ENCODE measurements around the gene SLC9C1.

SLC9C1 gene

DNA sequence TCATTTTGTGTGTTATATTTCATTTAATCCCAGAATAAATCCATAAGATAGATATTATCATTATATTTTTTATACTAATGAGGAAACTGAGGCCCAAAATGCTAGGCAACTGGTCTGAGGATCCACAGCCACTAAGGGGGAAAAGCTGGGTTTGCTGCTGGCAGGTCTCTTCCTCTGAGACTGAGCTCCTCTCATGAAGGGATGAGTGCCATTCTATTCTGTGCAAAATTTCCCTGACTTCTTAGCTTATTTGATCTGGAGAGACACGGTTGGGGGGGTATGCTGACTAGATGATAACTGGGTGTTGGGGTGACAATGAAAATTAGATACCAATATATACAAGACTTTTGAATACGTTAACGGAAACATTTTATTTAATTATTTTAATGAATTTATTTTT lies 162.9 kb downstream of the SLC9C1 start:
- no peak for DNase-seq (ENCODE audit: low read depth)

DNA sequence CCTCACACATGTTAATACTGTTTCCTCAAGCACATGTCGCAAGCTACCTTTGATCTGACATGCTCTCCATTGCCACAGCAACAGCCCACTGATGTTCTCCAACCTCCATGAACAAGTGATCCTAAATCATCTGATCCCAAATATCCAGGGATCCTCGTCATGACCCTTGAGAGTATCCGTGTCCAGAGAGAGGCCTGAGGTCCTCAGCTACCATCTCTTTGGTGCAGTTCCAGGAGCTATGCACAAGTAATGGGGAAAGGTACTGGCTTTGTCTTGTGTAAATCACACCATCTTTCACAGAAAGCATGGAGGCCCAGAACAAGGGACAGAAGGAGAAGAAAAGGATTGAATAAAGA lies 163.4 kb downstream of the SLC9C1 start:
- DNase-seq (ENCODE audit: low read depth), result no peak

DNA sequence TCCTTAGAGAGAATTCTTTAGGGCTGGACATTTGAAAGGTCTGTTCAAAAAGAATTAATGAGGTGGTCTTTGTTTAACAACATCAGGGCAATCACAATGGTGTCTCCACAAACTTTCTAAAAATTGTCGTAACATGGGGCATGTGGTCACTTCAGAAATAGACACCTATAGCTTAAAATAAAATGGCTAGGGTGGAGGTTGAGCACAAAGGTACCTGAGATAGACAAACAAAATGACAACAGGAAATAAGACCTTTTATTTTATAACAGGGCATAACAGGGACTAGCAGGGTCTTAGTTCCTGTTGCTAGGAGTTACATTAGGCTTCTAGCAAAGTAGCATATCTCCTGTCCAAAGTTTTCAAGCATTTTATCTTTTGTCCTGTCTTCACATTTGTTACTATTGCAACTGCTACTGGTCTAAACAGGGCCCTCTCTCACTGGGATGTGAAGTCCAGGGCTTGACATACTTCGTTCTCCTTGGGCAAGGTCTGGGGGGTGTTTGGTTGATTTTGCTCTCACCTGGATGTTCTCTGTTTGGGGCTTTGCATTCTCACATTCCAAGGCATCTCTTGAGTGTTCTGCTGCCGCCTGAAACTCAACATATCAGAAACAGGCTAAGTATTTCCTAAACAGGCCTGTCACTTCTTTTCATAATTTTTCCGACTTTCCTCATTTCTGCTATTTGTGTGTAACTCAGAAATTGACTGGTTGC lies 163.9 kb downstream of the SLC9C1 start:
- DNase-seq (ENCODE audit: low read depth), result no peak

DNA sequence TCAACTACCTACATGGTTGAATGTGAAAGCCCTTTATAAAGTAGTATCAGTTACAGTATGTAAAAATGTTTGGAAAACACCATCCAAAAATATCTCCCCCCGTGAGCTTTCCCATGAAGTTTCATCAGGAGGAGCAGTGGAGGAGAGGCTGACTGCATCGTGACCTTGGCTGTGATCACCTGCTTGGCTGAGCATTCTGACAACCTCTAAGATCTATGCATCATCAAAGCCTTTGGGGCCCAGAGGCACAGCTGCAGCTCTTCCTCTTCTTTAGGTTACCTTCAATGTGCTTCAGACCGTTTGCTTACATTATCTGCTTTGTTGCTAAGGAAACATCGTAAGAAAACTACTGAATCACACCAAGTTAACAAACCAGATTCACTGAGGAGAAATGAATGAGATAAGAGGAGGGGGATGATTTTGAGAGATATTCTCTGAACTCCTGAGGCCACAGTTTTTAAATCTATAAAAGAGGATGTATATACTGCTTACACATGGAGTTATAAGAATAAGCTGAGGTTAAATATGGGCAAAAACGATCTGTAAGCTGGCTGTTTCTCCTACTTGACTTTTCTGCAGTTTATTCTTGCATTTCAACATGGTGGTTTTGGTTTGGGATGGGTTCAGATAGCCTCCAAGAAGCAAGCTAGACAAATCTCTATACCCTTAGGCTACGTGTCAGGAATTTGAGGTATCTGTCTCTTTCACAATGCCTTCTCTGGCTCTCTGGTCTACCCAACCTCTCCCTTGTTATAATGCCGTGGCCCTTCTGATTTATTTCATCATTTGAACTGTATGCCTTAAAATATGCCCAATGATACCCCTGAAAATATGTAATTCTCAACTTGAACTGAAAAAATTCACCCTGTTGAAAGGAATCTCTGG lies 164.9 kb downstream of the SLC9C1 start:
- peak; percentile 33 for DNase-seq (ENCODE audit: low read depth)

DNA sequence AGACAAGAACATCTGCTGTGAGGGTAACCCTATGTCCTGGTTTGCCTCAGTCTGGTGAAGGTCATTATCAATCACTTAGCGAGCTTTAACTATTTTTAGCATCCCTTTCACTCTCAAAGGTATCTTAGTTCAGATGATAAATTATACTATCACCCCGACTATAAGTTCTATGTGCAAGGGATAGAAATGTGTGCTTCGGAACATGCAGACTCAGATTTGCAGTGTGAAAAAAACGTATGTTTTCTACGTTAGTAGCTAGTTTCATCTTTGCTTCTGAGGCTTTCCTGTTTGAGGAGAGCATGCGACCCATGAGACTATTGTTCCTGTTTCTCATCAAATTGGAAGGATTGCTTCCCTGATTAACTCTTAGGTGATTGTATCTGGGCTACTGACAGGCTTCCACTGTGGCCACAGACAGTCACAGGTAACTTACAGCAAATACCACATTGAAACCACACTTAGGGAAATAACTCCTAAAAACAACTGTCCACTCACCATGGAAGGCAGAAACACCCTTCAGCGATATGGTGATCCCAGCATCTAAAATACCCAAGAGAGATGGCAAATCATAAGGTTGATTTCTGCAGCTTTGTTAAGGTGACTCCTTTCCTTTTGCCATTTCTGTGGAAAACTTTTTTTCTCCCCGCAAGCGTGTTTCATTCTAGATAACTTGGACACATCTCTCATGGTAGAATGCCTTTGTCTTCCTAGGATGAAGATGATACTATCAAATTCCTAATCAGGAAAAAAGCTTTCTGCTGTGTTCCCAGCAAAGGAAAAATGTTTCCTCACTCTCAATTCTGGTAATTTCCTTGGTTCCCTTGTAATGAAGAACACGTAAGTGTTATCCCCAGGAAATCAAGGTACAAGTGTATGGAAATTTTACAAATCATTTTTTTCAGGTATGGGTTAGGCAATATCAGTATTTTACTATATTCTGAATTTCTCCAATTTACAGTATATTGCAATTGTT lies 166.2 kb downstream of the SLC9C1 start:
- DNase-seq (ENCODE audit: low read depth), result no peak

DNA sequence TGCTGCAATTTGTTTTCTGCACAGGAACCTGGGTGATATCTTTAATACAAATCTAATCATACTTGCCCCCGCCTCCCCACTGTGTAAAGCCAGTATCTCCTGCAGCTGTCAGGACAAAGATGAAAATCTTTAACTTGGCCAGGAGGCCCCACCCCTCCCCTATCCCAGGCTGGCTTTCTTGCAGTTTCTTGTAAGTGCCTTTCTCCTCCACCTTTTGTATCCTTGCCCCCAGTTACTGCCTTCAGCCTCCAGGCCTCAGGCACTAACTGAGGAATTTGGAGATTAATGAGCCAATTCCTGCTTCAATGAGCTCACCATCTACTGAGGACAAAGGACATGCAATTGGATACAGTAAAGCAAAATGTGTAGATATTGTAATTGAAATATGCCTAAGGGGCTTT lies 167.5 kb downstream of the SLC9C1 start:
- DNase-seq (ENCODE audit: low read depth), result no peak

DNA sequence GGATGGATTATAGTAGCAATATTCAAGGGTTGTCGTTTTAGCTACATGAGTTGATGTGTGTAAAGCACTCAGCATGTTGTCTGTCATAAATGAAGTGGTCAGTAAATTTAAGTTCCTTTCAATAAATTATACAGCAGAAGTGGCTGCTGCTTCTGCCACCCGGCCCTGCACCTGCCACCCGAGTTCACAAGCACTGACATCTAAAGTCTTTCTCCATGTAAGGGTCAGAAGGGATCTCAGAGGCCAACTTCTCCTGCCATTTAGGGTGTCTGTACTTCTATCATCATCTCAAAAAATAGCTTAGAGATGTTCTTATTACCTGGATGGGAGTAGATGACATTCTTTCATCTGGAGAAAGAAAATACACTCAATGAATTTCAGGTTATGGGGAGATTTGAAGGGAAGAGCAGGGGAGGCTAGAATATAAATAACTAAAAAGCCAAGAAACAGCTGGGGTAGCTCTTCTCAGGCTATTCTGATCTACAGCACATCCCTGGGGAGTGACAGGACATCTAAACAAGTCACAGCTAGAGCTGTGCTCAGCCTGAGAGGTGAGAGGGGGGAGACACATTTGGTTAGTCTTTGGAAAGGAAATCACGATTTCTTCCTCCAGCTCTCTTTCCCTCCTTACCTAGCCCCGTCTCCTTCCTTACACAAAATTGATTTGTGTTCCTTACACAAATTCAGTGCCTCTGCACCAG lies 169.0 kb downstream of the SLC9C1 start:
- no peak for DNase-seq (ENCODE audit: low read depth)

DNA sequence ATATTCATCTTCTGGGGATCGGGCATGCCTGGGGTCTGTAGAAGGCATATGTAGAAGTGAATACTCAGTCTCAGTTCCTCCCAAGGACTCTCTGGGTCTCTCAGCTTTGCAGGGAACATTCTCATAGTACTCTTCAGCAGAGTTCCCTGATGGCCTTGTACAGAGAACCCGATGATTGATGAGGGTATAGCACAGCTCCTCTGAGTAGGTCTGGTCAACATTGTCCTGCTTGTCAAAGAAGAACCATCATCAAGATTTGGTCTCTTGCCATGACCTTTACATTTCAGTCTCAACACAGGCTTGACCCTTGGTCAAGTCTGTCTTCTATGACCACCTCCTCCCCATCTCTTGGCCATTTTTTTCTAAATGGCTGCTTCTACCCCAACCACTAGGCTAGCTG lies 170.5 kb downstream of the SLC9C1 start:
- DNase-seq (ENCODE audit: low read depth), result no peak

DNA sequence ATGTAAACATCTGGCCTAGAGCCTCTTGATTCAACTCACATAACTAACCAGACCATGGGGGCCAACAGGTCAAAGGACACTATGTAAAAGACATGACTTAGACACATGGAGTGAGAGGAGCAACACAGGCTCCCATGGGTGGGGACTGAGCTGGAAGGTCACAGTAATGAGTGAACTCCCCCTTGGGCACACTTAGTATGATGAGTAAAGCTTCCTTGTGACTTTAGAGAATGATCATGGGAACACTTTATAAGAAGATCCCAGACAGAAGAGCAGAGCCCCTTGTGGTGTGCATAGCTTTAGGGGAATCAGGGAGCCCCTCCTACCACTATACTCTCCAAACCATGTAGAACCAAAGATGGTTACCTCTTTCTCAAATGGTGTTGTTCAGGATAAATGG lies 171.1 kb downstream of the SLC9C1 start:
- no peak for DNase-seq (ENCODE audit: low read depth)

DNA sequence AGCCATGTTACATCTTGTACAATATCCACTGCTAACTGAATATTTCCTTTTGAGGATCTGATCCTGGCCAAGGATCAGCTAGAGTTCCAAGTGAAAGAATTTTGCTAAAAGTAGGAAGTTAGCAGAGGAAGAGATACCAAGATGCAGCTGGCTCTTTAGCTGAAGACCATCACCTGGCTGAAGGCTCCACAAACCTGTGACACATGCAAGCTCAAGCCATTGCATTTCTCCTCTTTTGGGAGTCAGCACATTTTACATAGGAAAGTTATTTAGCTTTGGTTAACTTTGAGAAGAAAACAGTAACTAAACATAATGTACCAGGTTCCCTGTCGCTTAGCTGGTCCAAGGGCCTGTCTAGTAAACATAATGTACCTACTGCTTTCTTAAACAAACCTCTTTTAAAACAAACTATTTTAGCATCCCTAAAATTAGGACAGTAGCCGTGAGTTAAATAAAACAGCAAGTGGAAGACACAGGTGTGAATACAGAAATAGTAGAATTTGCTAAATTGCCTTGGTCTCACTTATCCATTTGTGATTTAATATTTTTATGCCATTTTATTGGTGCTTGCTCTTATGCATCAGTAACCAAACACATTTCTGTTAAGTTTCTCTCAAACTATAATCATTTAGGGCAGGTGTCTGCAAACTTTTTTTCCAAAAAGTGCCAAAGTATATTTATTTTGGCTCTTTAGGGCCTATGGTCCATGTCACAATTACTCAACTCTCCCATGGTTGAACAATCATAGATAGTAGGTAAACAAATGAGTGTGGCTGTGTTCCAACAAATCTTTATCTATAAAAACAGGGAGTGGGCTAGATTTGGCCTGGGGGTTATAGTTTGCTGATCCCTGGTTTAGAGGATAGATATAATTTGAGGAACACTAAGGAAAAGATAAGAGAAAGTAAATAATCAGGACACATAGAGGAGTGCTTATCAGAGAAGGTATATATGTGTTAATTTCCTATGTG lies 172.2 kb downstream of the SLC9C1 start:
- no peak for DNase-seq (ENCODE audit: low read depth)

DNA sequence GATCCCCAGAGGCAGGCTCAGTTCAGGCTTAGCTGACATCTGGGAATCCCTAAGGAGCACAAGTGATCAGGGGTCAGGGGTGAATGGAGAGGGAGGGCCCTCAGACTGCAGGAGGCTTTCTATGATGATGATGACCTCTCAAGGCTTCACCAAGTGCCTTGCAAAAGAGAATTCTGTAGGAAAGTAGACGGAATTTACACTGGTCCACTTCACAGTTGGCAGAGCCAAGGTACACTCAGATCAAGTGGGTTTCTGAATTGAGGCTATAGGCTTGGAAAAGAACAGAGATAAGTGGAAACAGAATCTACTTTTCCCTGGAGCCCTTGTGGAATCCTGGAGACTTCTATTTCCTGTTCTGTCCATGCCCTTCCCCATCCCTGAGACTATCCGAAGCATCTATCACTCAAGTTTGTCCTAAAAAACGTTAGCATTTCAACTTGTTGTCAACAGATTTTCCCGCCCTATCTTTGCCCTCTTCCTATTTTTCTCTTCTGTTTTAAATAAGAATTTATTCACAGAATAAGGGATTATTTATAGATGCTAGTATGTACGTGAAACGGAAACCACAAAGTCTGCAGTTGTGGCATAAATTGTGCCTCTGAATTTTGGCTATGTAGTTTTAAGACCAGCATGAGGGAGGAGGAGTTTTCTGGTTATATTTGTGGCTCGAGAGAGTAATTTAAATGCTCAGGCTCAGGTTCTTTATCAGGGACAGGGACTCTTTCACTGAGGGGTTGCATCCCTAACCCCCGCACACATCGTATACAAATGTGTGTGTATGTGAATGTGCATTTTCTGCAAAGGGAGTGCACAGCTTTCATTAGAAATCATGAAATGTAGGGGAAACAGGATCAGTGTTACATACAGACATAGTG lies 173.8 kb downstream of the SLC9C1 start:
- no peak for DNase-seq (ENCODE audit: low read depth)

DNA sequence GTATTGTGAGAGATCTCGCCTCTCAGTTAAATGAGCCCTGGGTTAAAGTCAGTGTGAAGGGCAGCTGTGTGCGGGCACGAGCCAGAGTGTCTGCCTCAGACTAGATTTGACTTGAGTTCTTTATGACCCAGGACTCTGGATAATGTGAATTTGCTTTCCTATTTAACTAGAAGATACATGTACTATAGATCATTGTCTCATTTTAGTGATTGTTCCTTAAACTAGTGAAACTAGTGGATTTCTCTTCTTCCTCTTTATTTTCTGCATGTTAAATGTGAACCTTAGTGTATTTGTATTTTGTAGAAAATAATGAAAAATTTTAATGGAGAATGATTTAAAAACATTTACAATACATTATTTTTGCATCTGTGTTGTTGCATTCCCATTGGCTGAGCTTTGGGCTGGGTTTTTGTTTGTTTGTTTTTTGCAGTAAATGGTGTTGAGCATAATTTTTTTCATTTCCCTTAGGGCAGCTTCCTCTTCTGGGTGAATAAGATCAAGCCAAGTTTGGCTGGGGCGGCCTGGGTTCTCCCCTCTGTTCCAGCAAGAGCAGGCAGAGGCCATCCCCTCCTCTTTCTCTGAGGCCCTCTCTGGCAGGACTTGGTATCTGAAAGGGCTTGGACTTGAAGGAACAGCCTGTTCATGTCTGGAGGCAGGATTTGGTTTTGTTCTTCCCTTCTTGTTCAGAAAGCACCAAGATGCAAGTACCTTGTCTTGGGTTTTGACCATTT lies 176.0 kb downstream of the SLC9C1 start:
- no peak for DNase-seq (ENCODE audit: low read depth)

DNA sequence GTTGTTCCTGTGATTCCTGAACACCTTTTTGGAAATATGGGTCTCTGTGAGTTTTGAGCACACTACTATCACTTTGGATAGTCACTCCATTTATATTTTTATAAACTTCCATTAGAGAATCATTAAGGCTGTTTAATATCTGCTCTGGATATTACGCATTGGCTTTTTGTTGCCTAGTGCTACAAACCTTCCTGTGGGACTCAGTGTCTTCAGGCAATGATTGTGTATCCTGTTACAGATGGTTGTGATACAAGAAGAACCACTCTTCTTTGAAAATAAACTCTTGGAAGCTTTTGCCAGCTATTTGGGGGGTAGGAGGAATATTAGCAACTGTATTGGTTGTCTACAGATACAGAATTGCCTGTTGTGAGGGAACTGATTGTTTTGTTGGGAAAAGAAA lies 176.6 kb downstream of the SLC9C1 start:
- DNase-seq (ENCODE audit: low read depth), result no peak

DNA sequence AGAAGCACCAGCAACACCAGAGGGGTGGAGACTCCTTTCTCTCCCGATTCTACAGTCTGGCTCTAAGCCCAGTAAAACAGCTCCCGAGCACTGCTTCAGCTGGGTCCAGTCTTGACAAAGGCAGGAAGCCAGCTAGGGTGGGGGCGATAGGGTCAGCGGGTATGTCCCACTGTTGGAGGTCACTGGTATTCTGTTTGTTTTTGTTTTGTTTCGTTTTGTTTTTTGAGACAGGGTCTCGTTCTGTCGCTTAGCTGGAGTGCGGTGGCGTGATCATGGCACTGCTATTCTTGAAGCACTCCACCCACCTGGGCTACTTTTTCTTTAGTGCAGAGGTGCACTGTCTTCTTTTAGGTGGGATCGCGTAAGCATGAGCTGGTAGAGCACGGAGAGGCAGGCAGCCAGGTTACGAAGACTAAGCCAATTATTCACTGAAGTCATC lies 177.2 kb downstream of the SLC9C1 start:
- DNase-seq (ENCODE audit: low read depth), result no peak

DNA sequence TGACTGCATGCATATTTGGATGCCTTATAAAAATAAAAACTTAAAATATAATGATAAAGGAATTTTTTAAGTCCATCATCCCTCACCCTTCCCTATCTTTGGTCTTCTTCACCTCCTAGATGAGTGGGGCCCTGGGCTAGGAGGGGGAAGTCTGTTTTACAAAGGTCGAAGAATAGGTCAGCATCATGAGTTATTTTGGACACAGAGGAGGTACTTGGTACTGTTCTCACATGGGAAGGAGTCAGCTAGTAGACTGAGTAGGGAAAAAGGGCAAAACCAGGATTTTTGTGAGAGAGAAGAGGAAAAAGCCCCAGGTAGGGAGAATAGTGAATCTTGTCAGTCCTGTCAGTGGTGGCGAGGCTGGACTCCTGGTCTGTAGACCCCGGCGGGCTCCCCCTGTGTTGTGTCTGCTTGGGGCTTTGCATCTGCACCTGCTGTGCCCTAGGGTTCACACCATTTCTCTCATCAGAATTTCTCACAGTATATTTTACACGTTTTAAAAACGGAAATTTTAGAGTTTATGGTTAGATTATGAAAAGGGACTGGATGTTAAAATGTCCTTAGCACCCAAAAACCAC lies 178.1 kb downstream of the SLC9C1 start:
- DNase-seq (ENCODE audit: low read depth), result no peak

DNA sequence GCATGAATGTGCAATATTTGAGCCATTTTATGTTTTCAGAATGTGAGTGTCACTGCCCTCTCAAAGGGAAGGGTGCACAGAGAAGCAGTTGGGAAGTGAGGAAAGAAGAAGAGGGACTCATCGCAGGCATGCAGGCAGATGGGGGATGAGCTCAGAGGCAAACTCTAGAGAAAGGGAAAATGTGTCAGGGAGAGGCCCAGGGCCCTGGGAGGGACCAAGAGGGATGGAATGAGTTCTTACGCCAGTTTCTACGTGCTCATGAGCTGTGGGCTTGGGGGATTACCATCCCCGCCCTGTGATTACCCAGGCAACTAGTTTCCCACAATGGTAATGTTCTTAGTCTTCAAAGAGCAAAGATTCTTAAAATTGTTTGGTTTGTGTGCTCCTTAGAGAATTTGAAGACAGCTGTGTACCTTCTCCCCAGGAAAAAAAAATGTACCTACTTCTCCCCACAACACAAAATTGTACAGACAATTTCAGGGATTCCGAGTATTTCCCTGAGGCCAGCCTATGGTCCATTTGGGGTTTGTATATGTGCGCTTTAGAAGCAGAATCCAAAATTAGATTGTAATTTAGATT lies 178.8 kb downstream of the SLC9C1 start:
- DNase-seq (ENCODE audit: low read depth), result no peak

DNA sequence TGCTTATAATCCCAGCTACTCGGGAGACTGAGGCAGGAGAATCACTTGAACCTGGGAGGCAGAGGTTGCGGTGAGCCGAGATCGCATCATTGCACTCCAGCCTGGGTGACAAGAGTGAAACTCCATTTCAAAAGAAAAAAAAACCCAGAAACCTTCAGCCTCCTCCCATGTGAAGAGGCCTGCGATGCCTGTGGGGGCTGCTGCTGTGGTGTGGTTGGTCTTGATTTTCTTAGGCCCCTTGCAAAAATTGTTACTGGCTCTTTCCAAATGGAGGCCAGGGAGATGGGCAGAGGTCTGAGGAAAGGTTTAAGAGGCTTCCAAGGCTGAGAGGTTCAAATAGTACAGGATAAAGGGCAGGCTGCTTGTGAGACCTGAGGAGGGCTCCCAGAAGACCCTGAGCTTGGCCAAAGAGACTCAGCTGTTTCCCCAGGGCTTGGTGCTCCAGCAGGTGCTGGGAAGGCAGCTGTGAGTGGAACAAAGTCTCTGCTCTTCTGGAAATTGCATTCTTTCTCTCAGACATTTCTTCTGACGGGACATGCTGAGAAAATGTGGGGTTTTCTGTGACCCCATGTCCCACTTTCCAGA lies 179.3 kb downstream of the SLC9C1 start:
- DNase-seq (ENCODE audit: low read depth), result no peak
